WTC11 (cell line): Measurements from ENCODE around the gene ERVK3-1. TPM values are rescaled to one million over a fixed set of nuclear protein-coding genes. Genes with fewer than 3 reads are reported as not detected.

ENCODE experiments used
- ATAC-seq: fragments of 200-7000 bp; cut with Tn5 transposase; 2 replicates; pipeline ENCODE4 v1.10.0; 2021; ENCODE audit warnings: mild to moderate bottlenecking, moderate library complexity
- CTCF ChIA-PET: fragments of 300-600 bp; sonication (Branson Sonifier 250); formaldehyde crosslinking; loops from one replicate; lab custom pipeline; 2021; ENCODE audit warnings: antibody characterized with exemption; lab: Charles Lee
- POLR2A ChIA-PET: fragments of 350-600 bp; sonication (Branson Sonifier 250); formaldehyde crosslinking; loops from one replicate; lab custom pipeline; 2021; ENCODE audit warnings: antibody characterized with exemption; lab: Charles Lee
- DNase-seq: peaks from one replicate; pipeline ENCODE4 v3.0.0; 2021; ENCODE audit warnings: low spot score
- H3K27ac Mint-ChIP-seq: 2 replicates; pipeline ENCODE4 v1.8.0; 2021; ENCODE audit warnings: mixed read lengths
- H3K27me3 Mint-ChIP-seq: 2 replicates; pipeline ENCODE4 v1.8.0; 2021; ENCODE audit warnings: low read depth, mild to moderate bottlenecking, moderate library complexity, mixed read lengths
- H3K36me3 Mint-ChIP-seq: 2 replicates; pipeline ENCODE4 v1.8.0; 2021; ENCODE audit warnings: mixed read lengths
- H3K4me1 Mint-ChIP-seq: 2 replicates; pipeline ENCODE4 v1.8.0; 2022; ENCODE audit warnings: mixed read lengths
- H3K4me3 Mint-ChIP-seq: 2 replicates; pipeline ENCODE4 v1.8.0; 2021; ENCODE audit warnings: mild to moderate bottlenecking, moderate library complexity, mixed read lengths
- H3K9me3 Mint-ChIP-seq: 2 replicates; pipeline ENCODE4 v1.8.0; 2021; ENCODE audit warnings: mixed read lengths
- GRHL2 ChIP-seq: fragments of 250-450 bp; sonication (Bioruptor Pico); IDR thresholded peaks from 2 replicates; pipeline ENCODE4 v1.8.0; 2022; ENCODE audit warnings: mild to moderate bottlenecking, moderate library complexity; ENCODE audit not compliant: insufficient replicate concordance, severe bottlenecking
- MYBL2 ChIP-seq: sonication (generic); formaldehyde crosslinking; IDR thresholded peaks from 2 replicates; pipeline ENCODE4 v1.8.1; 2023; ENCODE audit warnings: mild to moderate bottlenecking, moderate library complexity, missing genetic modification reagents
- NFYB ChIP-seq: sonication (generic); formaldehyde crosslinking; conservative IDR thresholded peaks from 2 replicates; pipeline ENCODE4 v1.8.0; 2022; ENCODE audit warnings: low read depth, missing genetic modification reagents
- SMAD3 ChIP-seq: sonication (generic); formaldehyde crosslinking; IDR thresholded peaks from 2 replicates; pipeline ENCODE4 v1.8.0; 2022; ENCODE audit warnings: missing genetic modification reagents, mild to moderate bottlenecking, borderline replicate concordance
- TEAD1 ChIP-seq: sonication (generic); formaldehyde crosslinking; IDR thresholded peaks from 2 replicates; pipeline ENCODE4 v1.8.0; 2022; ENCODE audit warnings: mild to moderate bottlenecking, missing genetic modification reagents
- TEAD4 ChIP-seq: sonication (generic); formaldehyde crosslinking; IDR thresholded peaks from 2 replicates; pipeline ENCODE4 v1.8.0; 2022; ENCODE audit warnings: mild to moderate bottlenecking, missing genetic modification reagents
- total RNA-seq: library from RNA; stranded (reverse); gene quantifications from 3 replicates; pipeline ENCODE4 v1.2.3, GENCODE V29; 2021
- TF ChIP-seq, protein P1 (sequence below): sonication (generic); formaldehyde crosslinking; IDR thresholded peaks from 2 replicates; pipeline ENCODE4 v1.8.1; 2022; ENCODE audit warnings: mild to moderate bottlenecking, missing genetic modification reagents, moderate library complexity, borderline replicate concordance
- TF ChIP-seq, protein P2 (sequence below): sonication (generic); formaldehyde crosslinking; IDR thresholded peaks from 2 replicates; pipeline ENCODE4 v1.8.0; 2022; ENCODE audit warnings: mild to moderate bottlenecking, missing genetic modification reagents
- TF ChIP-seq, protein P3 (sequence below): sonication (generic); formaldehyde crosslinking; IDR thresholded peaks from 2 replicates; pipeline ENCODE4 v1.8.1; 2023; ENCODE audit warnings: mild to moderate bottlenecking, missing genetic modification reagents, moderate library complexity
- TF ChIP-seq, protein P4 (sequence below): fragments of 200-600 bp; IDR thresholded peaks from 2 replicates; pipeline ENCODE4 v1.8.0; 2022; ENCODE audit warnings: antibody characterized with exemption
- TF ChIP-seq, protein P5 (sequence below): fragments of 250-450 bp; sonication (Bioruptor Pico); IDR thresholded peaks from 2 replicates; pipeline ENCODE4 v1.8.0; 2021; ENCODE audit warnings: mild to moderate bottlenecking
- TF ChIP-seq, protein P6 (sequence below): sonication (generic); formaldehyde crosslinking; IDR thresholded peaks from 2 replicates; pipeline ENCODE4 v1.8.0; 2022; ENCODE audit warnings: mild to moderate bottlenecking, missing genetic modification reagents

Gene ERVK3-1
- total RNA-seq, 1 experiment from 2014 or later, result 26.0 TPM

DNA sequence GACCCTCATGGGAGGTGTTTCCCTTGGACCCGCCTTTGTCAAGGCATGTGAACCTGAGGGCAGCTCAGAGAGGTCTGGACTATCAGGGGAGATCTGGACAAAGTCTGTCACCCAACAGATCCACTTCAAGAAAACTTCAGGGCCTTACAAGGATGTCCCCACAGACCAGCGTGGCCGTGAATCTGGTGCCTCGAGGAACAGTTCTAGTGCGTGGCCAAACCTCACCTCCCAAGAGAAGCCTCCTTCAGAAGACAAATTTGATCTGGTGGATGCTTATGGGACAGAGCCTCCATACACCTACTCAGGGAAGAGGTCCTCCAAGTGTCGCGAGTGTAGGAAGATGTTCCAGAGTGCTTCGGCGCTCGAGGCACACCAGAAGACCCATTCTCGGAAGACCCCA lies 33.2 kb downstream of the ERVK3-1 start:
- ChIA-PET POLR2A (no interaction called here), CTCF (interaction anchor here (0.7 to 1.6 kb wide), 5 partner anchors 19 to 37 kb away, joined by 4 to 6 read pairs (median 5); partner anchors contain the start of gene ZNF497)
- TF ChIP-seq, protein P1, sequence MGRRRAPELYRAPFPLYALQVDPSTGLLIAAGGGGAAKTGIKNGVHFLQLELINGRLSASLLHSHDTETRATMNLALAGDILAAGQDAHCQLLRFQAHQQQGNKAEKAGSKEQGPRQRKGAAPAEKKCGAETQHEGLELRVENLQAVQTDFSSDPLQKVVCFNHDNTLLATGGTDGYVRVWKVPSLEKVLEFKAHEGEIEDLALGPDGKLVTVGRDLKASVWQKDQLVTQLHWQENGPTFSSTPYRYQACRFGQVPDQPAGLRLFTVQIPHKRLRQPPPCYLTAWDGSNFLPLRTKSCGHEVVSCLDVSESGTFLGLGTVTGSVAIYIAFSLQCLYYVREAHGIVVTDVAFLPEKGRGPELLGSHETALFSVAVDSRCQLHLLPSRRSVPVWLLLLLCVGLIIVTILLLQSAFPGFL (CRISPR knock-in tag), result no peak
- TF ChIP-seq, protein P2, sequence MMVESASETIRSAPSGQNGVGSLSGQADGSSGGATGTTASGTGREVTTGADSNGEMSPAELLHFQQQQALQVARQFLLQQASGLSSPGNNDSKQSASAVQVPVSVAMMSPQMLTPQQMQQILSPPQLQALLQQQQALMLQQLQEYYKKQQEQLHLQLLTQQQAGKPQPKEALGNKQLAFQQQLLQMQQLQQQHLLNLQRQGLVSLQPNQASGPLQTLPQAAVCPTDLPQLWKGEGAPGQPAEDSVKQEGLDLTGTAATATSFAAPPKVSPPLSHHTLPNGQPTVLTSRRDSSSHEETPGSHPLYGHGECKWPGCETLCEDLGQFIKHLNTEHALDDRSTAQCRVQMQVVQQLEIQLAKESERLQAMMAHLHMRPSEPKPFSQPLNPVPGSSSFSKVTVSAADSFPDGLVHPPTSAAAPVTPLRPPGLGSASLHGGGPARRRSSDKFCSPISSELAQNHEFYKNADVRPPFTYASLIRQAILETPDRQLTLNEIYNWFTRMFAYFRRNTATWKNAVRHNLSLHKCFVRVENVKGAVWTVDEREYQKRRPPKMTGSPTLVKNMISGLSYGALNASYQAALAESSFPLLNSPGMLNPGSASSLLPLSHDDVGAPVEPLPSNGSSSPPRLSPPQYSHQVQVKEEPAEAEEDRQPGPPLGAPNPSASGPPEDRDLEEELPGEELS (CRISPR knock-in tag), result no peak
- TF ChIP-seq, protein P3, sequence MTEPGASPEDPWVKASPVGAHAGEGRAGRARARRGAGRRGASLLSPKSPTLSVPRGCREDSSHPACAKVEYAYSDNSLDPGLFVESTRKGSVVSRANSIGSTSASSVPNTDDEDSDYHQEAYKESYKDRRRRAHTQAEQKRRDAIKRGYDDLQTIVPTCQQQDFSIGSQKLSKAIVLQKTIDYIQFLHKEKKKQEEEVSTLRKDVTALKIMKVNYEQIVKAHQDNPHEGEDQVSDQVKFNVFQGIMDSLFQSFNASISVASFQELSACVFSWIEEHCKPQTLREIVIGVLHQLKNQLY (CRISPR knock-in tag), result no peak
- TF ChIP-seq TEAD1 (CRISPR knock-in tag), result no peak
- no peak for TF ChIP-seq NFYB (CRISPR knock-in tag)
- TF ChIP-seq TEAD4 (CRISPR knock-in tag), result no peak
- TF ChIP-seq GRHL2 (CRISPR knock-in tag), result no peak
- no peak for TF ChIP-seq MYBL2 (CRISPR knock-in tag)
- ATAC-seq (no peak), DNase-seq (no peak)
- H3K36me3 Mint-ChIP-seq, result peaks cover 24% of the 10 kb centered on the region
- no peak overlapping the region for H3K4me3 Mint-ChIP-seq
- peaks cover 3% of the 10 kb centered on the region; the same call in 1 of the 2 replicates for H3K9me3 Mint-ChIP-seq
- no peaks in the 10 kb centered on the region for H3K4me1 Mint-ChIP-seq
- no peak overlapping the region for H3K27ac Mint-ChIP-seq
- peaks cover 3% of the 10 kb centered on the region; the same call in 1 of the 2 replicates for H3K27me3 Mint-ChIP-seq

DNA sequence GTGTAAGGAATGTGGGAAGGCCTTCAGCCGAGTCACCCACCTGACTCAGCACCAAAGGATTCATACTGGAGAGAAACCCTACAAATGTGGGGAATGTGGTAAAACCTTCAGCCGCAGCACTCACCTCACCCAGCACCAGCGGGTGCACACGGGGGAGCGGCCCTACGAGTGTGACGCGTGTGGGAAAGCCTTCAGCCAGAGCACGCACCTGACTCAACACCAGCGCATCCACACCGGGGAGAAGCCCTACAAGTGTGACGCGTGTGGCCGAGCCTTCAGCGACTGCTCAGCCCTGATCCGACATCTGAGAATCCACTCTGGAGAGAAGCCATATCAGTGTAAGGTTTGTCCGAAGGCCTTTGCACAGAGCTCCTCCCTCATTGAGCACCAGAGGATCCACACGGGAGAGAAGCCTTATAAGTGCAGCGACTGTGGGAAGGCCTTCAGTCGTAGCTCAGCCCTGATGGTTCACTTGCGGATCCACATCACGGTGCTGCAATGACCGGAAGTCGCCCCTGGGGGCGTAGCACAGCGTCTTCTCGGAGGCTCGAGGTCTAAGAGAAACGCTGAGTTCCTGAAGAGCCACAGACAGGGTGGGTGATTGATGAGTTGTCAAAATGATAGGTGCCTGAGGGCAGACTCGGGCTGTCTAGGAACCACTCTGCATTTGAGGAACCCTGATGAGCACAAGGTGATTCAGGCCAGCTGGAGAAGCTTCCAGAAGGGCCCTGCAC lies 33.8 kb downstream of the ERVK3-1 start:
- Mint-ChIP-seq H3K4me3 (no peak overlapping the region), H3K27ac (no peak overlapping the region), H3K27me3 (peaks cover 3% of the 10 kb centered on the region; the same call in 1 of the 2 replicates), H3K36me3 (peaks cover 24% of the 10 kb centered on the region), H3K9me3 (peaks cover 3% of the 10 kb centered on the region), H3K4me1 (no peaks in the 10 kb centered on the region)
- ATAC-seq (peak; percentile 91), DNase-seq (peak; percentile 73)
- ChIA-PET POLR2A (interaction anchor here (0.6 kb wide), 1 partner anchor 53 kb away, joined by 3 read pairs; no protein-coding TSS in a partner anchor), CTCF (interaction anchor here (0.6 to 2.2 kb wide), 21 partner anchors 8 to 175 kb away, joined by 3 to 19 read pairs (median 4); partner anchors contain the start of genes A1BG, RNF225, ZNF324 and ZNF497)
- TF ChIP-seq, protein P4, sequence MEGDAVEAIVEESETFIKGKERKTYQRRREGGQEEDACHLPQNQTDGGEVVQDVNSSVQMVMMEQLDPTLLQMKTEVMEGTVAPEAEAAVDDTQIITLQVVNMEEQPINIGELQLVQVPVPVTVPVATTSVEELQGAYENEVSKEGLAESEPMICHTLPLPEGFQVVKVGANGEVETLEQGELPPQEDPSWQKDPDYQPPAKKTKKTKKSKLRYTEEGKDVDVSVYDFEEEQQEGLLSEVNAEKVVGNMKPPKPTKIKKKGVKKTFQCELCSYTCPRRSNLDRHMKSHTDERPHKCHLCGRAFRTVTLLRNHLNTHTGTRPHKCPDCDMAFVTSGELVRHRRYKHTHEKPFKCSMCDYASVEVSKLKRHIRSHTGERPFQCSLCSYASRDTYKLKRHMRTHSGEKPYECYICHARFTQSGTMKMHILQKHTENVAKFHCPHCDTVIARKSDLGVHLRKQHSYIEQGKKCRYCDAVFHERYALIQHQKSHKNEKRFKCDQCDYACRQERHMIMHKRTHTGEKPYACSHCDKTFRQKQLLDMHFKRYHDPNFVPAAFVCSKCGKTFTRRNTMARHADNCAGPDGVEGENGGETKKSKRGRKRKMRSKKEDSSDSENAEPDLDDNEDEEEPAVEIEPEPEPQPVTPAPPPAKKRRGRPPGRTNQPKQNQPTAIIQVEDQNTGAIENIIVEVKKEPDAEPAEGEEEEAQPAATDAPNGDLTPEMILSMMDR, result peak; percentile 35
- TF ChIP-seq, protein P5, sequence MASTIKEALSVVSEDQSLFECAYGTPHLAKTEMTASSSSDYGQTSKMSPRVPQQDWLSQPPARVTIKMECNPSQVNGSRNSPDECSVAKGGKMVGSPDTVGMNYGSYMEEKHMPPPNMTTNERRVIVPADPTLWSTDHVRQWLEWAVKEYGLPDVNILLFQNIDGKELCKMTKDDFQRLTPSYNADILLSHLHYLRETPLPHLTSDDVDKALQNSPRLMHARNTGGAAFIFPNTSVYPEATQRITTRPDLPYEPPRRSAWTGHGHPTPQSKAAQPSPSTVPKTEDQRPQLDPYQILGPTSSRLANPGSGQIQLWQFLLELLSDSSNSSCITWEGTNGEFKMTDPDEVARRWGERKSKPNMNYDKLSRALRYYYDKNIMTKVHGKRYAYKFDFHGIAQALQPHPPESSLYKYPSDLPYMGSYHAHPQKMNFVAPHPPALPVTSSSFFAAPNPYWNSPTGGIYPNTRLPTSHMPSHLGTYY, result no peak
- no peak for TF ChIP-seq SMAD3 (CRISPR knock-in tag)
- TF ChIP-seq, protein P6, sequence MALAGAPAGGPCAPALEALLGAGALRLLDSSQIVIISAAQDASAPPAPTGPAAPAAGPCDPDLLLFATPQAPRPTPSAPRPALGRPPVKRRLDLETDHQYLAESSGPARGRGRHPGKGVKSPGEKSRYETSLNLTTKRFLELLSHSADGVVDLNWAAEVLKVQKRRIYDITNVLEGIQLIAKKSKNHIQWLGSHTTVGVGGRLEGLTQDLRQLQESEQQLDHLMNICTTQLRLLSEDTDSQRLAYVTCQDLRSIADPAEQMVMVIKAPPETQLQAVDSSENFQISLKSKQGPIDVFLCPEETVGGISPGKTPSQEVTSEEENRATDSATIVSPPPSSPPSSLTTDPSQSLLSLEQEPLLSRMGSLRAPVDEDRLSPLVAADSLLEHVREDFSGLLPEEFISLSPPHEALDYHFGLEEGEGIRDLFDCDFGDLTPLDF (CRISPR knock-in tag), result no peak
